C4-2B (cell line): ENCODE results near the gene NR6A1.

Experiments used
- H3K27ac ChIP-seq: fragments of 450-650 bp; 2 replicates; pipeline ENCODE4 v1.5.1; 2017
- CTCF ChIP-seq: fragments of 450-650 bp; conservative IDR thresholded peaks from 2 replicates; pipeline ENCODE4 v1.5.1; 2017; ENCODE audit warnings: mild to moderate bottlenecking
- ZFX ChIP-seq: fragments of 450-650 bp; IDR thresholded peaks from 2 replicates; pipeline ENCODE4 v1.6.1; 2017

NR6A1 gene

GRCh38 chr9:124680714-124681390 is 90.3 kb downstream of the NR6A1 start:
- no peak overlapping the region for H3K27ac ChIP-seq
- no peak for TF ChIP-seq CTCF
- TF ChIP-seq ZFX, result no peak

GRCh38 chr9:124680049-124680448 is 91.1 kb downstream of the NR6A1 start:
- no peak overlapping the region for H3K27ac ChIP-seq
- TF ChIP-seq ZFX, result no peak
- TF ChIP-seq CTCF, result no peak

GRCh38 chr9:124676159-124676551 is 95.0 kb downstream of the NR6A1 start:
- no peak overlapping the region for H3K27ac ChIP-seq
- TF ChIP-seq ZFX, result no peak
- TF ChIP-seq CTCF, result no peak

- H3K27ac ChIP-seq, result no peak overlapping the region
- peak; percentile 28 for TF ChIP-seq CTCF
- TF ChIP-seq ZFX, result no peak
These were observed 95.6 kb downstream of the NR6A1 start for GRCh38 chr9:124675261-124676158.

GRCh38 chr9:124674651-124675050 is 96.5 kb downstream of the NR6A1 start:
- no peak for TF ChIP-seq CTCF
- TF ChIP-seq ZFX, result no peak
- H3K27ac ChIP-seq, result no peak overlapping the region

- H3K27ac ChIP-seq, result no peak overlapping the region
- no peak for TF ChIP-seq ZFX
- no peak for TF ChIP-seq CTCF
These were observed 98.0 kb downstream of the NR6A1 start for GRCh38 chr9:124673063-124673462.

- TF ChIP-seq ZFX (no peak), CTCF (no peak)
These were observed 99.2 kb downstream of the NR6A1 start for GRCh38 chr9:124671861-124672260.

More at GRCh38 chr9:124671861-124672260, 99.2 kb downstream of the NR6A1 start:
- H3K27ac ChIP-seq, result no peak overlapping the region
